GM12878 (cell line): ENCODE results near the gene TTC32.

Experiments used
- CEBPB ChIP-seq, 2 experiments: fragments of 150-350 bp in 1 of 2; IDR thresholded peaks; 2 replicates each; pipeline ENCODE4 v1.6.1; 2012 to 2014; ENCODE audit warnings: low read depth in 2 of 2, low read length in 2 of 2, borderline replicate concordance in 1 of 2, inconsistent platforms in 1 of 2
- EZH2 ChIP-seq: IDR thresholded peaks from 2 replicates; pipeline ENCODE4 v1.6.1; 2012; ENCODE audit warnings: low read depth, mild to moderate bottlenecking, control low read depth, inconsistent platforms, low read length, borderline replicate concordance; ENCODE audit not compliant: control insufficient read depth
- KDM1A ChIP-seq: fragments of 200-600 bp; sonication (generic); IDR thresholded peaks from 2 replicates; pipeline ENCODE4 v1.6.1; 2016; ENCODE audit warnings: borderline replicate concordance
- NFIC ChIP-seq: IDR thresholded peaks from 2 replicates; pipeline ENCODE4 v1.6.1; 2012; ENCODE audit warnings: low read depth, mild to moderate bottlenecking, inconsistent platforms, low read length, moderate library complexity
- TF ChIP-seq, protein P1 (sequence below): IDR thresholded peaks from 2 replicates; pipeline ENCODE4 v1.6.1; 2012; ENCODE audit warnings: low read depth, low read length, improper control_type of control experiment
- TF ChIP-seq, protein P2 (sequence below): IDR thresholded peaks from 2 replicates; pipeline ENCODE4 v1.6.1; 2011; ENCODE audit warnings: borderline replicate concordance, low read depth, mild to moderate bottlenecking, moderate library complexity, mixed read lengths, low read length; ENCODE audit not compliant: insufficient read depth; ENCODE audit errors: extremely low read length

DNA sequence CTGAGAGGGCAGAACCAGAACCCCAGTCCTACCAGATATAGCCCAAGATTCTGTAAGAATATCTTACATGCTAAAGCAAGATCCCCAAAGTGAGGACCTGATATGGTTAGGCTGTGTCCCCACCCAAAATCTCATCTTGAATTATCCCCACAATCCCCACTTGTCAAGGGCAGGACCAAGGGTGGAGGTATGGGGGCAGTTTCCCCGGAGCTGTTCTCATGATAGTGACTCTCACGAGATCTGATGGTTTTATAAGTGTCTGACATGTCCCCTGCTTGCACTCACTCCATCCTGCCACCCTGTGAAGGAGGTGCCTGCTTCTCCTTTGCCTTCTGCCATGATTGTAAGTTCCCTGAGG, 19.9 kb downstream of the TTC32 start:
- TF ChIP-seq, protein P1, sequence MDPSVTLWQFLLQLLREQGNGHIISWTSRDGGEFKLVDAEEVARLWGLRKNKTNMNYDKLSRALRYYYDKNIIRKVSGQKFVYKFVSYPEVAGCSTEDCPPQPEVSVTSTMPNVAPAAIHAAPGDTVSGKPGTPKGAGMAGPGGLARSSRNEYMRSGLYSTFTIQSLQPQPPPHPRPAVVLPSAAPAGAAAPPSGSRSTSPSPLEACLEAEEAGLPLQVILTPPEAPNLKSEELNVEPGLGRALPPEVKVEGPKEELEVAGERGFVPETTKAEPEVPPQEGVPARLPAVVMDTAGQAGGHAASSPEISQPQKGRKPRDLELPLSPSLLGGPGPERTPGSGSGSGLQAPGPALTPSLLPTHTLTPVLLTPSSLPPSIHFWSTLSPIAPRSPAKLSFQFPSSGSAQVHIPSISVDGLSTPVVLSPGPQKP = no peak
- TF ChIP-seq CEBPB (IDR thresholded peaks at IDR 0.05; ENCODE audit: borderline replicate concordance in 1 of 2, low read depth in 2 of 2, low read length in 2 of 2) = no peak
- no peak for TF ChIP-seq NFIC
- TF ChIP-seq, protein P2, sequence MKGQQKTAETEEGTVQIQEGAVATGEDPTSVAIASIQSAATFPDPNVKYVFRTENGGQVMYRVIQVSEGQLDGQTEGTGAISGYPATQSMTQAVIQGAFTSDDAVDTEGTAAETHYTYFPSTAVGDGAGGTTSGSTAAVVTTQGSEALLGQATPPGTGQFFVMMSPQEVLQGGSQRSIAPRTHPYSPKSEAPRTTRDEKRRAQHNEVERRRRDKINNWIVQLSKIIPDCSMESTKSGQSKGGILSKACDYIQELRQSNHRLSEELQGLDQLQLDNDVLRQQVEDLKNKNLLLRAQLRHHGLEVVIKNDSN = no peak
- TF ChIP-seq EZH2 = no peak
- no peak for TF ChIP-seq KDM1A
